Measurements from ENCODE around the gene ORMDL3. TPM values are rescaled to one million over a fixed set of nuclear protein-coding genes. Genes with fewer than 3 reads are reported as not detected.

Gene ORMDL3
- total RNA-seq, 2 experiments from 2014 or later: 62.6 to 65.9 TPM

GRCh38 chr17:39939588-39940419 lies 12.4 kb upstream of the ORMDL3 start:
- TF ChIP-seq CTCF (conservative IDR thresholded peaks at IDR 0.05; ENCODE audit: low read length) (peak; percentile 85), EZH2phosphoT487 (IDR thresholded peaks at IDR 0.05; ENCODE audit: borderline replicate concordance, low read depth, low read length) (no peak)
- peak overlapping the region; percentile 8 for H3K4me3 ChIP-seq (ENCODE audit: low read depth, low read length, poor library complexity, severe bottlenecking)
- peaks cover 24% of the 10 kb centered on the region for H3K4me1 ChIP-seq (ENCODE audit: insufficient read depth, low read length, poor library complexity, severe bottlenecking)
- peak overlapping the region; percentile 54 for H3K4me2 ChIP-seq (ENCODE audit: low read length)
- no TSS peak for BruUV-seq (replicated peaks)
- intact Hi-C loops (cut with micrococcal nuclease; ENCODE audit: unreplicated experiment): loop anchor here (1.0 kb wide), 1 partner anchor 40 kb away; the partner anchor contains the start of gene PSMD3
- peak; percentile 86 for DNase-seq (ENCODE audit: low spot score)
- ChIA-PET CTCF (ENCODE audit: unreplicated experiment) (interaction anchor here (1.5 kb wide), 1 partner anchor 13 kb away, joined by 4 read pairs; no protein-coding TSS in a partner anchor), POLR2A (interaction anchor here (0.7 kb wide), 1 partner anchor 19 kb away, joined by 6 read pairs; no protein-coding TSS in a partner anchor)
- H4K20me1 ChIP-seq (ENCODE audit: insufficient read depth, low read length): no peaks in the 10 kb centered on the region
- H3K9me3 ChIP-seq (ENCODE audit: low read length): no peaks in the 10 kb centered on the region
- H3K36me3 ChIP-seq (ENCODE audit: insufficient read depth, low read length): no peaks in the 10 kb centered on the region
- H3K9me2 ChIP-seq (ENCODE audit: insufficient read depth, low read length): no peaks in the 10 kb centered on the region
- peak overlapping the region; percentile 33 for H3K27ac ChIP-seq (ENCODE audit: low read depth, low read length, poor library complexity, severe bottlenecking)
- peak overlapping the region; percentile 84 for H2AFZ ChIP-seq (ENCODE audit: low read length)
- H3K79me2 ChIP-seq (ENCODE audit: insufficient read depth, low read depth, low read length): no peaks in the 10 kb centered on the region

- Histone ChIP-seq H4K20me1 (ENCODE audit: insufficient read depth, low read length) (no peaks in the 10 kb centered on the region), H3K4me3 (ENCODE audit: low read depth, low read length, poor library complexity, severe bottlenecking) (peak overlapping the region; percentile 8), H3K27ac (ENCODE audit: low read depth, low read length, poor library complexity, severe bottlenecking) (peak overlapping the region; percentile 33), H3K9me2 (ENCODE audit: insufficient read depth, low read length) (no peaks in the 10 kb centered on the region), H3K9me3 (ENCODE audit: low read length) (no peaks in the 10 kb centered on the region), H3K79me2 (ENCODE audit: insufficient read depth, low read depth, low read length) (no peaks in the 10 kb centered on the region), H3K36me3 (ENCODE audit: insufficient read depth, low read length) (no peaks in the 10 kb centered on the region), H2AFZ (ENCODE audit: low read length) (peak overlapping the region; percentile 84; the same call in 1 of the 2 replicates), H3K4me2 (ENCODE audit: low read length) (peak overlapping the region; percentile 54), H3K4me1 (ENCODE audit: insufficient read depth, low read length, poor library complexity, severe bottlenecking) (peaks cover 24% of the 10 kb centered on the region)
- POLR2A ChIA-PET: interaction anchor here (0.7 kb wide), 2 partner anchors 20 to 21 kb away, joined by 3 to 6 read pairs; partner anchors contain the start of gene GSDMB
- DNase-seq (ENCODE audit: low spot score): no peak
- no peak for TF ChIP-seq EZH2phosphoT487 (IDR thresholded peaks at IDR 0.05; ENCODE audit: borderline replicate concordance, low read depth, low read length)
- no peak for TF ChIP-seq CTCF (conservative IDR thresholded peaks at IDR 0.05; ENCODE audit: low read length)
- intact Hi-C loops (cut with micrococcal nuclease; ENCODE audit: unreplicated experiment): loop anchor here (1.0 kb wide), 1 partner anchor 41 kb away; the partner anchor contains the start of gene PSMD3
- CTCF ChIA-PET (ENCODE audit: unreplicated experiment): interaction anchor here (1.5 kb wide), 1 partner anchor 14 kb away, joined by 4 read pairs; no protein-coding TSS in a partner anchor
- BruUV-seq (replicated peaks): no TSS peak
Observed at GRCh38 chr17:39939106-39939505, 11.7 kb upstream of the ORMDL3 start.
